ENCODE measurements around the gene RPL9. TPM values are rescaled to one million over a fixed set of nuclear protein-coding genes. Genes with fewer than 3 reads are reported as not detected.
A peak's percentile ranks its signal among the peaks of the same experiment; 100 is the strongest.

Gene RPL9
- total and polyA plus RNA-seq, 2 experiments from 2014 or later = 2,522 to 4,044 TPM

- peaks cover 40% of the 10 kb centered on the region for H4K20me1 ChIP-seq (replicated peaks; ENCODE audit: insufficient read depth)
- H3F3A ChIP-seq (replicated peaks; ENCODE audit: low read depth) = peaks cover 61% of the 10 kb centered on the region
- Mint-ChIP-seq H3K36me3 (ENCODE audit: low read depth) (peaks cover 83% of the 10 kb centered on the region), H3K4me1 (peaks cover 28% of the 10 kb centered on the region), H3K9me3 (no peaks in the 10 kb centered on the region), H3K27me3 (ENCODE audit: insufficient read depth, low read depth, poor library complexity) (peaks cover 14% of the 10 kb centered on the region), H3K4me3 (peak overlapping the region; percentile 45; the same call in 2 of the 3 replicates), H3K27ac (no peak overlapping the region; the same call in 1 of the 2 replicates)
- H2AFZ ChIP-seq = no peak overlapping the region
- H3K9me2 ChIP-seq (ENCODE audit: insufficient read depth) = no peaks in the 10 kb centered on the region
- DNase-seq (ENCODE audit: low spot score) (no peak), ATAC-seq (no peak)
- H3K79me2 ChIP-seq (replicated peaks; ENCODE audit: insufficient read depth) = peaks cover 39% of the 10 kb centered on the region
- H3K36me3 ChIP-seq (ENCODE audit: insufficient read depth) = peaks cover 70% of the 10 kb centered on the region
- peak overlapping the region; percentile 92 for H3K4me2 ChIP-seq
- no peaks in the 10 kb centered on the region for H3K27me3 ChIP-seq (ENCODE audit: insufficient read depth)
- H3K4me1 ChIP-seq (ENCODE audit: insufficient read depth) = peaks cover 18% of the 10 kb centered on the region
- H3K4me3 ChIP-seq = peak overlapping the region; percentile 71; the same call in 1 of the 2 replicates
- H3K27ac ChIP-seq (ENCODE audit: low read depth) = peak overlapping the region; percentile 85; the same call in 1 of the 2 replicates
- TF ChIP-seq, protein P1, sequence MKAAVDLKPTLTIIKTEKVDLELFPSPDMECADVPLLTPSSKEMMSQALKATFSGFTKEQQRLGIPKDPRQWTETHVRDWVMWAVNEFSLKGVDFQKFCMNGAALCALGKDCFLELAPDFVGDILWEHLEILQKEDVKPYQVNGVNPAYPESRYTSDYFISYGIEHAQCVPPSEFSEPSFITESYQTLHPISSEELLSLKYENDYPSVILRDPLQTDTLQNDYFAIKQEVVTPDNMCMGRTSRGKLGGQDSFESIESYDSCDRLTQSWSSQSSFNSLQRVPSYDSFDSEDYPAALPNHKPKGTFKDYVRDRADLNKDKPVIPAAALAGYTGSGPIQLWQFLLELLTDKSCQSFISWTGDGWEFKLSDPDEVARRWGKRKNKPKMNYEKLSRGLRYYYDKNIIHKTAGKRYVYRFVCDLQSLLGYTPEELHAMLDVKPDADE (IDR thresholded peaks at IDR 0.05) = no peak
Measured at GRCh38 chr4:39455486-39455885, 3.2 kb downstream of the RPL9 start.

- peaks cover 69% of the 10 kb centered on the region for H3K36me3 ChIP-seq (ENCODE audit: insufficient read depth)
- H2AFZ ChIP-seq = no peak overlapping the region
- H3K4me2 ChIP-seq = no peak overlapping the region
- TF ChIP-seq STAT1 (IDR thresholded peaks at IDR 0.05; ENCODE audit: unreplicated experiment) = no peak
- TF ChIP-seq, protein P2, sequence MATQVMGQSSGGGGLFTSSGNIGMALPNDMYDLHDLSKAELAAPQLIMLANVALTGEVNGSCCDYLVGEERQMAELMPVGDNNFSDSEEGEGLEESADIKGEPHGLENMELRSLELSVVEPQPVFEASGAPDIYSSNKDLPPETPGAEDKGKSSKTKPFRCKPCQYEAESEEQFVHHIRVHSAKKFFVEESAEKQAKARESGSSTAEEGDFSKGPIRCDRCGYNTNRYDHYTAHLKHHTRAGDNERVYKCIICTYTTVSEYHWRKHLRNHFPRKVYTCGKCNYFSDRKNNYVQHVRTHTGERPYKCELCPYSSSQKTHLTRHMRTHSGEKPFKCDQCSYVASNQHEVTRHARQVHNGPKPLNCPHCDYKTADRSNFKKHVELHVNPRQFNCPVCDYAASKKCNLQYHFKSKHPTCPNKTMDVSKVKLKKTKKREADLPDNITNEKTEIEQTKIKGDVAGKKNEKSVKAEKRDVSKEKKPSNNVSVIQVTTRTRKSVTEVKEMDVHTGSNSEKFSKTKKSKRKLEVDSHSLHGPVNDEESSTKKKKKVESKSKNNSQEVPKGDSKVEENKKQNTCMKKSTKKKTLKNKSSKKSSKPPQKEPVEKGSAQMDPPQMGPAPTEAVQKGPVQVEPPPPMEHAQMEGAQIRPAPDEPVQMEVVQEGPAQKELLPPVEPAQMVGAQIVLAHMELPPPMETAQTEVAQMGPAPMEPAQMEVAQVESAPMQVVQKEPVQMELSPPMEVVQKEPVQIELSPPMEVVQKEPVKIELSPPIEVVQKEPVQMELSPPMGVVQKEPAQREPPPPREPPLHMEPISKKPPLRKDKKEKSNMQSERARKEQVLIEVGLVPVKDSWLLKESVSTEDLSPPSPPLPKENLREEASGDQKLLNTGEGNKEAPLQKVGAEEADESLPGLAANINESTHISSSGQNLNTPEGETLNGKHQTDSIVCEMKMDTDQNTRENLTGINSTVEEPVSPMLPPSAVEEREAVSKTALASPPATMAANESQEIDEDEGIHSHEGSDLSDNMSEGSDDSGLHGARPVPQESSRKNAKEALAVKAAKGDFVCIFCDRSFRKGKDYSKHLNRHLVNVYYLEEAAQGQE (IDR thresholded peaks at IDR 0.05; ENCODE audit: unreplicated experiment) = no peak
- TF ChIP-seq ZNF114 (CRISPR knock-in tag; IDR thresholded peaks at IDR 0.05) = no peak
- TF ChIP-seq POLR2AphosphoS5 (IDR thresholded peaks at IDR 0.05; ENCODE audit: low read depth) = no peak
- TF ChIP-seq, protein P3, sequence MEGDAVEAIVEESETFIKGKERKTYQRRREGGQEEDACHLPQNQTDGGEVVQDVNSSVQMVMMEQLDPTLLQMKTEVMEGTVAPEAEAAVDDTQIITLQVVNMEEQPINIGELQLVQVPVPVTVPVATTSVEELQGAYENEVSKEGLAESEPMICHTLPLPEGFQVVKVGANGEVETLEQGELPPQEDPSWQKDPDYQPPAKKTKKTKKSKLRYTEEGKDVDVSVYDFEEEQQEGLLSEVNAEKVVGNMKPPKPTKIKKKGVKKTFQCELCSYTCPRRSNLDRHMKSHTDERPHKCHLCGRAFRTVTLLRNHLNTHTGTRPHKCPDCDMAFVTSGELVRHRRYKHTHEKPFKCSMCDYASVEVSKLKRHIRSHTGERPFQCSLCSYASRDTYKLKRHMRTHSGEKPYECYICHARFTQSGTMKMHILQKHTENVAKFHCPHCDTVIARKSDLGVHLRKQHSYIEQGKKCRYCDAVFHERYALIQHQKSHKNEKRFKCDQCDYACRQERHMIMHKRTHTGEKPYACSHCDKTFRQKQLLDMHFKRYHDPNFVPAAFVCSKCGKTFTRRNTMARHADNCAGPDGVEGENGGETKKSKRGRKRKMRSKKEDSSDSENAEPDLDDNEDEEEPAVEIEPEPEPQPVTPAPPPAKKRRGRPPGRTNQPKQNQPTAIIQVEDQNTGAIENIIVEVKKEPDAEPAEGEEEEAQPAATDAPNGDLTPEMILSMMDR (conservative IDR thresholded peaks at IDR 0.05; ENCODE audit: low read depth in 2 of 2) = no peak
- peaks cover 85% of the 10 kb centered on the region for H3K36me3 Mint-ChIP-seq (ENCODE audit: low read depth)
- no peaks in the 10 kb centered on the region for H3K9me2 ChIP-seq (ENCODE audit: insufficient read depth)
- no peak overlapping the region for H3K27ac Mint-ChIP-seq
- DNase-seq (ENCODE audit: low spot score) (no peak), ATAC-seq (no peak)
- H3K4me1 Mint-ChIP-seq = peaks cover 30% of the 10 kb centered on the region; the same call in 2 of the 3 replicates
- no peak overlapping the region for H3K4me3 ChIP-seq
- no peaks in the 10 kb centered on the region for H3K27me3 ChIP-seq (ENCODE audit: insufficient read depth)
- 0 out of 2 replicates have a peak overlapping the region, but pooled peaks have one; percentile 35 for H3K27ac ChIP-seq (ENCODE audit: low read depth)
- peaks cover 73% of the 10 kb centered on the region for H3F3A ChIP-seq (replicated peaks; ENCODE audit: low read depth)
- peaks cover 40% of the 10 kb centered on the region for H4K20me1 ChIP-seq (replicated peaks; ENCODE audit: insufficient read depth)
- no peak overlapping the region; the same call in 2 of the 3 replicates for H3K4me3 Mint-ChIP-seq
- H3K9me3 Mint-ChIP-seq = no peaks in the 10 kb centered on the region
- peaks cover 12% of the 10 kb centered on the region for H3K27me3 Mint-ChIP-seq (ENCODE audit: insufficient read depth, low read depth, poor library complexity)
- H3K79me2 ChIP-seq (replicated peaks; ENCODE audit: insufficient read depth) = peaks cover 39% of the 10 kb centered on the region
- H3K4me1 ChIP-seq (ENCODE audit: insufficient read depth) = peaks cover 18% of the 10 kb centered on the region
Measured at GRCh38 chr4:39453738-39454137, 5.0 kb downstream of the RPL9 start.

Measured in GM23338 (cell line).